GDM1 (cell line): ENCODE results near the gene PEAK1.

Experiments used
- DNase-seq: peaks from one replicate; lab custom pipeline; 2025; lab: John Stamatoyannopoulos, UW

Gene PEAK1

GRCh38 chr15:77126529-77127326, 293.2 kb downstream of the PEAK1 start:
- DNase-seq, result no peak

- DNase-seq, result no peak
Observed at GRCh38 chr15:77123854-77124253, 296.1 kb downstream of the PEAK1 start.

GRCh38 chr15:77122576-77122975, 297.3 kb downstream of the PEAK1 start:
- DNase-seq, result no peak

GRCh38 chr15:77121599-77121998, 298.3 kb downstream of the PEAK1 start:
- DNase-seq, result no peak

GRCh38 chr15:77120576-77120975, 299.3 kb downstream of the PEAK1 start:
- no peak for DNase-seq

- DNase-seq, result no peak
Observed at GRCh38 chr15:77119446-77119845, 300.5 kb downstream of the PEAK1 start.

- DNase-seq, result peak; percentile 34
Observed at GRCh38 chr15:77118882-77119321, 301.0 kb downstream of the PEAK1 start.

GRCh38 chr15:77115179-77115578, 304.7 kb downstream of the PEAK1 start:
- no peak for DNase-seq

GRCh38 chr15:77112838-77113504, 306.9 kb downstream of the PEAK1 start:
- no peak for DNase-seq

- DNase-seq, result no peak
Observed at GRCh38 chr15:77111789-77112188, 308.1 kb downstream of the PEAK1 start.

- DNase-seq, result no peak
Observed at GRCh38 chr15:77107531-77108355, 312.2 kb downstream of the PEAK1 start.

GRCh38 chr15:77107068-77107467, 312.8 kb downstream of the PEAK1 start:
- no peak for DNase-seq

- DNase-seq, result no peak
Observed at GRCh38 chr15:77104155-77104554, 315.7 kb downstream of the PEAK1 start.

GRCh38 chr15:77099741-77100463, 320.0 kb downstream of the PEAK1 start:
- no peak for DNase-seq

GRCh38 chr15:77098572-77098971, 321.3 kb downstream of the PEAK1 start:
- no peak for DNase-seq

GRCh38 chr15:77097921-77098320, 322.0 kb downstream of the PEAK1 start:
- no peak for DNase-seq

- DNase-seq, result no peak
Observed at GRCh38 chr15:77097248-77097721, 322.6 kb downstream of the PEAK1 start.

- no peak for DNase-seq
Observed at GRCh38 chr15:77096541-77096940, 323.4 kb downstream of the PEAK1 start.

- DNase-seq, result no peak
Observed at GRCh38 chr15:77096138-77096537, 323.8 kb downstream of the PEAK1 start.

- DNase-seq, result no peak
Observed at GRCh38 chr15:77094397-77095030, 325.4 kb downstream of the PEAK1 start.

- DNase-seq, result no peak
Observed at GRCh38 chr15:77093436-77093835, 326.5 kb downstream of the PEAK1 start.
